ENCODE measurements around the gene LOX.
"Not testable (repeated sequence)": the region's sequence is repeated elsewhere in the genome, so short reads cannot be mapped to it uniquely, and the experiment has no call there.

LOX gene

DNA sequence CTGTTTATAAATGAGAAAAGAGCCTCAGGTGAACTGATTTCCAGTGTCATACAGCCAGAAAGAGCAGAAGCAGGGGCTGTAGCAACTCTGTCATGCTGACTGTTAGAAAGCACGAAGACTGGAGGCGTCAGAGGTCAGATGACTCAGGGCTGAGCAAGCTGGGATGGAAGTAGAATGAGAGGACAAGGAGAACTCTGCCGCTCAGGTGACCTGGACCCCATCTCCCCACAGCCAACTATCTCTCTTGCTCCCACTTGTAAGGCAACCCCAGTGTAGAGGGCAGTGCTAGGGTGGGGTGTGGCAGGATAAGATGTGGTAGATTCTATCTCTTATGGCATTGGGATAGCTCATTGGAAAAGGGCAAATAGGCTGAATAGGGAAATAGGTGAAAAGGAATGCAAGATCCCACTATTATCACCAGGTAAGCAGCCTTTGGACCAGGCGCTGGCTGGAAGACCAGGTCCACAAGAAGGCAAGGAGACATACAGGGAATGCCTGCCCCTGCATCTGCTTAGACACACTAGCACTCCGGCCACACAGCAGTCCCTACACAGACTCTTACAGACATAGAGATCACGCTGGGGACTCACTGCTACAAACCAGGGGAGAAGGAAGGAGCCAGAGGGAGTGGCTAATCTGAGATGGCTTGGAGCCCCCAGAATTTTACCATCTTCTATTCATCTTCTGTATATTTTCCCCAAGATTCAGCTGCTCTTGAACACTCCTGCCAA is 21.2 kb upstream of the LOX start:
- DNase-seq (ENCODE audit: low read depth) = peak; percentile 58

DNA sequence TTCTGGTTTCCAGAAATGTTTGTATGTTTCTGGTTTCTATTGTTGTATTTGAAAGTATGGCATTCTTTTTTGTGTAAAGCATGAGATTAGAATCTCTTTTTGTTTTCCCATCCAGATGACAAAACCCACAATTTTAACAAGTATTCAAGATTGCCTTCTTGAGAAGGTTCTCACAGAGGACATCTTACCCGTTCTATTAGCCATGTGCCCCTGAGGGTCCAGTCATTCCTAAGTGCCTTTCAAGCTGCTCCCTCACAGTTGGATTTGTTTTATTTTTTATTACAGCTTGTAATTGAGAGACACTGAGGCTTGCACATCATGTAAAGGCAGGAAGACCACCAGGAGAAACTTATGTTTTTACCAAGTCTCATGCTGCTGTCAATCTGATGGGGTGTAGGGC is 19.3 kb upstream of the LOX start:
- no peak for DNase-seq (ENCODE audit: low read depth)

DNA sequence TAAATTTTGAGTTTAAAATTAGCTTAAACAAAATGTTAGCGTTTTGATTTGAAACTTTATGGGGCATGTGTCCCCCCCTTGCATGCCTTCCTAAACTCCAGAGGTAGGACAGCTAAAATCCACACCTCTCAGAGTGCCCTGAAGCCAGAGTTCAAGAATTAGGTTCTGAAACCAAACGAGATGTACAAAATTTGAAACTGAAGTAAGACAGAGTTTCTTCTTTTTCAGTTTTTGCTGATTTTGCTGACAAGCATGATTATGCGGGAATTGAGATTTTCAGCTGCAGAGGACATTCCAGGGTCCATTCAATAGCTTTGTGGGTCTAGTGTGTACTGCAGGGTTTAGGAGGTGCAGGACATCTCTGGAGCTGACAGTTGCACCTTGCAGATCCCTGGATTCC is 17.1 kb upstream of the LOX start:
- DNase-seq (ENCODE audit: low read depth) = no peak

DNA sequence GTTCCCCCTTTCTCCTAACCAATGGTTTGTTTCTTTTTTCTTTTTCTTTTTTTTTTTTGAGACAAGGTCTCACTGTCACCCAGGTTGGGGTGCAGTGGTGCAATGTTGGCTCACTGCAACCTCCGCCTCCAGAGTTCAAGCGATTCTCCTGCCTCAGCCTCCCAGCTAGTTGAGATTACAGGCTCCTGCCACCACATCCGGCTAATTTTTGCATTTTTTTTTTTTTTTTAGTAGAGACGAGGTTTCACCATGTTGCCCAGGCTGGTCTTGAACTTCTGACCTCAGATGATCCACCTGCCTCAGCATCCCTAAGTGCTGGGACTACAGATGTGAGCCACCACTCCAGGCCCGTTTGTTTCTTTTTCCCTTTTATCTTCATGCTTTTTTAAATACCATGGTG is 16.2 kb upstream of the LOX start:
- not testable (repeated sequence) for DNase-seq (ENCODE audit: low read depth)

DNA sequence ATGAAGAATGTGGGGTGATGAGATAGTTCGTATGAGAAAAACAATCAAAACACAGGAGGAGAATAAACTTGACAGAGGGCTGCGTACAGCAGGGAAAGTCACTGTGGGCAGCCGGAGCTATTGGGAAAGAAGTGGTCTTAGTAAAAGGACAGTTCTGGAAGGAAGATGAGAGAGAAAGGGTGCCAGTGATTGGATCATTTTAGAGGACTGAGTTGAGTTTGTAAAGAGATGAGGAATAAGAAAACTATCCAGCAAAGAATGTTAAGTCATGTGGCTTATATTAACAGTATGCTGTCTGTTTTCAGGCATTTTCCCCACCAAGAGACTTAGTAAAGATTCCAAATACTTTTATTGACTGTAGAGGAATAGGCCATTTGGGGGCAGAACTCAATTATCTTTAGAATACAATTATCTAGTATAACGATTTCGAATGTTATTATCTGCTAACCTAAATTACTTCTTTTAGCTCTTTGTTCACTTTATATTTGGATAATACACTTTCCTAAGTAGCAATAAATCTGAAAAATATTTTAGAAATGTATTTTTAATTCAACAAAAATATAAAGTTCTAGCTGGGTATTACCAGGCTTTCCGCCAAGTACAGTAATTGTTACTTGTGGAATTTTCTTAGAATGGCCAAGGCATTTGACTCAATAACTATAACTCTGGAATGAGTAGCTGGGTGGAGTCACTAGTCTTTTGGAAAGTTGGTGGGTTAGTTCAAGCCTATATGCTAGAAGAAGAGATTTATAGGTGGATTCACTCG is 15.5 kb upstream of the LOX start:
- DNase-seq (ENCODE audit: low read depth) = peak; percentile 92

DNA sequence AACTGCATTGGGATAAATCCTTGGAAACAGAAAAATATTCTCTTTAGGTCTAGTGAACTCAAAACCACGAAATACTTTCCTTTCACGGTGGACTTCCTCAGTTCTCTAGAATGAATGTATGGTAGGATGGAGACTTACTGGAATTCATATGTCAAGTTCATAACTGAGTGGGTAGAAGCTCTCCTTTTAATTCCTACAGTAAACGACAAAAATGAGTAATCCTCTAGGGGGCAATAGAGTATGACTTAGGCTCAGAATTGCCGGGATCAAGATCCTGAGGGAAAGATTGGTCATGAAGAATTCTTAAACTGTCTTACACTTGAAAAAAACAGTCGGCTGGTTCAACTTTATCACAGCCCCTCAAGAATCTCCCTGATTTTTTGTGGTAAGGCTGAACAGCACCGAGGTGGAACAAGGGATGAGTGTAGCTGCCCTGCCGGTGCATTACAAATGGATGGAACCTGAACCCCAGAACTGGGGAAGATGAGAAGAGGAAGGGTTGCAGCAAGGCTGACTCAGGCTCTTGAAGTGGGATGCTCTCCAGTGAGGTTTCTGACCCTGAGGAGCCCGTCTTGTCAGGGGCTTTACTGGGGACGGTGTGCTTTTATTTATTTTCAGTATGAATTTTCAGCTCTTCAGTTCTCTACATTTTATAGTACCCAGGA is 14.0 kb upstream of the LOX start:
- DNase-seq (ENCODE audit: low read depth) = no peak

DNA sequence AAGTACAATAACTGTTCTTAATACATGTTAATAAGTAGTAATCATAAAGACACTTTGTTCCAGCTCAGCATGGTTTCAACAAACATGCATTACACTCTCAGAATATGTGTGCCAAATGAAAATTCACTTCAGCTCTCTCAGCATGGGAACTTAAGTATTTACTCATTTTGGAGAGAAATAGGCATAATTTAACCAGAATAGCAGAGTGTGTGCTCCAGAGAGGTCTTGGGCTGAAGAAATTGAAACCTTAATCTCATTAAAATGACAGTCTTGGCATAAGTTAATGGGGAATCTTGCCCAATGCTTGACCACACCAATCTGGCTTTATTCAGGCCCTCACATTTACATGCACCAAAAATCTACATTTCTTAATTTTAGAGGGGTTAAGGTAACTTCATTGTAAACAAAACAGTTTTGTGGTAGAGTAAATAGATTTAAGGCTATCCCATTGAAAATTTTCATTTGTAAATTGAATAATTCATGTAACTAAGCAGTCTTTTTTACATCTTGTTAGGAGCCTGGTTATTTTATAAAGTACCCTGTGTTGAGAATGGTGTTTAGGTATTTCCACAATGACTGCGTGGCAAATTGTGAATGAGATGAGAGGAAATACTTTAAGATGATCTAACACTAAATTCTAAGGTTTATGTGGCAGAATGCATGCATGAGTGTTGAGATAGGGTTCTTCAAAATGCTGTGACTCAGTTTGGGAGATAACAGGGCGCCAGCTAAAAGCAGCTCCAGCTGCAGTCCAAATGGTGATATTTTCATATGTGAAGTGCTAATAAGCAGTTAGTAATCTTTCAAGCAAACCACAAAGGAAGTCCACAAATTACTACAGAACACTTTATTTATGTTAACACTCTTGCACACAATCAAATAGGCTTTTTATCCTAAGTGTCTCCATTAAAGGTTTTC is 11.3 kb upstream of the LOX start:
- DNase-seq (ENCODE audit: low read depth) = peak; percentile 52

DNA sequence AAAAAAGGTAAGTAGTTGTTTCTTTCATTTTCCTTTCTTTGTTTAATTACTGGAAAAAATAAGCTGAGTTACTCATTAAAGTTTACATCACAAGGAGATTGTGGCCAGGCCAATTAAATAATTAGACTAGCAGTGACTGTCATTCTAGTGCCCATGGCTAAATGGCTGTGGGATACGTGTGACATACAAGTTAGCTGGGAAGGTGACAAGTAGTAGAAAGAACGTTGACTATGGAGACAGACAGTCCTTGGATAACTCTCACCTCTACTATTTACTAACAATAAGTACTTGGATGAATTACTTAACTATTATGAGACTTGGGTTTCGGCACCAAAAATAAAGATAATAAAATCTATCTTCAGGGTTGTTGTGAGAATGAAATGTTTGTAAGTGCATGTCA is 7.0 kb upstream of the LOX start:
- DNase-seq (ENCODE audit: low read depth) = no peak

DNA sequence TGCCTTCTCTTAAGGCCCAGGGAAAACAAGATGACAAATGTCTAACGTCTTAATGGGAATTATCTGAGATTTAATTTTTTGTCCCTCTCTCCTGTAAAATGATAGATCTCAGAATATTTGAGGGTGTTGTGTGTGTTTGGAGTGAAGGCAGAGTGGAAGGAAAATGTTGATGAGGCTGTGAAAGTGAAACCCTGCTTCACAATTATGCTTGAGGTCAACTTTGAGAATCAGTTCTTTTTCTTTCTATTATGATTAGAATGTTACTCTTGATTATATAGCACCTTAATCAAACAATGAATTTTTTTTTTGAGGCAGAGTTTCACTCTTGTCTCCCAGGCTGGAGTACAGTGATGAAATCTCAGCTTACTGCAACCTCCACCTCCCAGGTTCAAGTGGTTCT is 5.5 kb upstream of the LOX start:
- DNase-seq (ENCODE audit: low read depth) = no peak

DNA sequence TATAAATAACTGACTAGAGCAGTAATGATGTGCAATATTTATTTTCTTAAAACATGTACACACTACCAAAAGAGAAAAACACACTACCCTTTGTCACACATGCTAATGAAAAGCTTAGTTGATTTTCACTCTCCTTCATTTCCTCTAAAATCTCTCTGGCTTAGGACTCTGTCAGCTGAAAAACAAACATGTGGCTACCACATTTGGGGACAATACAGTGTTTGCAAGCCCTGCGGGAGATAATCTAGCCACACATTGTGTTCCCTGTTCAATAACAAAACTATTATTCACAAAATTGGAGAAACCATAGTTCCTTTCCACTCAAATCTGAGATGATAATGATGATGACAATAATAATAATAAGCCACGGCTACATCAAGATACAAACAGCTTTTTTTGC is 3.5 kb upstream of the LOX start:
- DNase-seq (ENCODE audit: low read depth) = no peak

DNA sequence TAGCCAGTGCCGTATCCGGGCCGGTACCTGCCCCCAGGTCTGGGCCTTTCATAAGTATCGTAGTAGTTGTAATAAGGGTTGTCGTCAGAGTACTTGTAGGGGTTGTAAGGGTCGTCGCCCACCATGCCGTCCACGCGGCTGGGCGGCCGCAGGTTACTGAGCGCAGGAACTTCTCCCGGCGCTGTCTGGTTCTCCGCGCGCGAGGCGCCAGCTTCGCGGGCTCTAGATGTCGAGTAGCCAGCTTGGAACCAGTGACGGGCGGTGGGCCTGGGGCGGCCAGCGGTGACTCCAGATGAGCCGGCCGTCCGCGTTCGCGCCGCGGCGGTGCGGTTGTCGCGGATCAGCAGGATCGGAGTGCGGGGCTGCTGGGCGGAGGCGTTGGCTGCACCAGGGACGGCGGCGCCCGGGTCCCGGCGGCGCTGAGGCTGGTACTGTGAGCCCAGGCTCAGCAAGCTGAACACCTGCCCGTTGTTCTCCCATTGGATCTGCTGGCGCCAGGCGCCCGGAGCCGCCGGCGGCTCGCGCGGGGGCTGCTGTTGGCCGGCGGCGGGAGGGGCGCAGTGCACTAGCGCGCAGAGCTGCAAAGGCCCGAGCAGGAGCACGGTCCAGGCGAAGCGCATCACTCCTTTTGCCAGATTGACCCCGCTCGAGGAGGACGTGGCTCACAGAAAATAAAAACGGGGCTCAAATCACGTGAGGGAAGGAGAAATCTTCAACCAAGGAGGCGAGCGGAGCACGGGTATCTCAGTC is 518 bp downstream of the LOX start:
- no peak for DNase-seq (ENCODE audit: low read depth)

DNA sequence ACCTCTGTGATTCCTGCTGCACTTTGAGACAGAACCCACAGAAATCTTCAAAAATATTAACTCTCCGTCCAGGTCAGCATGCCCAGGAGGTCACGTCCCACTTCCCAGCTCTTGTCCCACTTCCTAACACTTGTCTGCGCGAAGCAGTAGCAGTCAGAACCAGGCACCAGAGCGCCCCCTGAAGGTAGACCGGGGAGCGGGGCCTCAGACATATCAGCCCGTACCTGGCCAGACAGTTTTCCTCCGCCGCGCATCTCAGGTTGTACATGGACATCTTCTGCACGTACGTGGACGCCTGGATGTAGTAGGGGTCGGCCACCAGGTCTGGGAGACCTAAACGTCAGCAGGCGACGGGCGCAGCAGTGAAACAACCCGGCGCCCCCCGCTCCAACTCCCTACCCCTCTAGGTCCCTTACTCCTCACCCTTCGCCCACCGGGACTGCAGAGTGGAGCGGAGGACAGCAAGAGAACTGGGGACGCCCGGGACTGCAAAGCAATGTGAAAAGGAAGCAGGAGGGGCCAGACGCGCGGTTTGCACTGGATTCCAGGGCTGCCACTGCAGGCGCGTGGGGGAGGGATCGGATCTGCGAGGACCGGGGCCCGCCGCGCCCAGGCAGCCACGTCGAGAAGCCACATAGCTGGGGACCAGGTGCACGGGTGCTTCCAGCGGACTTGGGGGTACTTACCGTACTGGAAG is 1.2 kb downstream of the LOX start:
- peak; percentile 67 for DNase-seq (ENCODE audit: low read depth)

DNA sequence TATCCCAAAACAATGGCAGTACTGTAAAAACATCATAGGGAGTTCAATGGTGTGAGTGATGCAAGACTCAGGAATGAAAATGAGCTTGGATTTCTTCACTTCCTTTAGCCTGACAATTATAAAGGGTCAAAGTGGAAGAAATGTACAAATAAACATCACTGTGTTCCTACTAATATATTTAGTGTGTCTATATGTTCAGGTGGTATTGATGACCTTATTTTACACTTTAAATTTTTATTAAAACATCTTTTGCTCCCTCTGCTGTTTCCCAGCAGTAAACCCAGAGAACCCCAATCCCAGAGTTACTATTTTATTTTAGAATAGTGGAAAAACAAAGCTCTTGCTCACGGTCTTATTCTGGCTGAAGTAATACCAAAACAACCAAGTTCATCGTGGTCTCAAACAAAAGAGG is 2.0 kb downstream of the LOX start:
- DNase-seq (ENCODE audit: low read depth) = peak; percentile 43

DNA sequence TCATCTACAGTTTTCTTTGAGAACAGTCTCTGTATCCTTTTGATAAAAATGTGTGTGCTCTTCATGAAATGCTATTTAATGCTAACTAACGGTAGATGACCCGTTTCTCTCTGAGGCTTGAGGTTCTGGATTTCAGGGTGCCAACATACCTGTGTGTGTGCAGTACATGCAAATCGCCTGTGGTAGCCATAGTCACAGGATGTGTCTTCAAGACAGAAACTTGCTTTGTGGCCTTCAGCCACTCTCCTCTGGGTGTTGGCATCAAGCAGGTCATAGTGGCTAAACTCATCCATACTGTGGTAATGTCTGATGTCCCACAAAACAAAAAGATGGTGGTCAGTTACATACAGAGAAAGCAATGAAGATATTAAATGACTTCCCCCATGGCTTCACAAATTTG is 4.2 kb downstream of the LOX start:
- DNase-seq (ENCODE audit: low read depth) = no peak

DNA sequence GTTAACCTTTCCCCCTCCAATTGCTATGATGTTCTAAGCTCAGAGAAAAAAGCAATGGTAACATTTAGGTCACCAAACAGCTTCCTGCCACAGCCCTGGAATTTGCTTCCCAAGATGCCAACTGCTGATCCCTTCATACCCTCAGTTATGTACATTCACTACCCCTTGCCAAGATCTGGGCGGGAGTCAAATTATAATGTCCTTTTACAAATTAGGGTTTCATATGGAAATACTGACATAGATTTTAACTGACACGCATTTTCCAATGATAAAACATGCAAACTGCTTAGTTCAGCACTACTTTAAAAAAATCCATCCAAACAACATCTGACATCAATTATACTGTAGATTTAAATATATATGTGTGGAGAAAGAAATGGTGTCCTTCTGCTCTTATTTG is 5.0 kb downstream of the LOX start:
- DNase-seq (ENCODE audit: low read depth) = peak; percentile 28

DNA sequence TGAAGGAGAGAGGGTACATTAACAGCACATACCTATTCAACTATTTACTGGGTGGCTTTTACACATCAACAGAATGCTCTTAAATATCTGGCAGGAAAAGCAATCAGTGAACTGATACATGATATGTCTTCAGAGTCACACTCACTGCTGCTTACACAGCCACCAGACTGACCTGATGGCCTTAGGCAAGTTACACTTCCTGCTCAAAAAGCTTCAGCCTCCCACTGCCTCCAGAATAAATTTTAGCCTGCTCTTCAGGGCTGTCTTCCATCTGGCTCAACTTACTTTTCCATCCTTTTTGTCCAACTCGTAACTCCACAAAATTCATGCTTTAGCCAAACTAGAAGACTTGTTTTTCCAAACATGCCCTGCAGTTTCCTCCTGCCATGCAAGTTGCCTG is 10.7 kb downstream of the LOX start:
- DNase-seq (ENCODE audit: low read depth) = no peak

DNA sequence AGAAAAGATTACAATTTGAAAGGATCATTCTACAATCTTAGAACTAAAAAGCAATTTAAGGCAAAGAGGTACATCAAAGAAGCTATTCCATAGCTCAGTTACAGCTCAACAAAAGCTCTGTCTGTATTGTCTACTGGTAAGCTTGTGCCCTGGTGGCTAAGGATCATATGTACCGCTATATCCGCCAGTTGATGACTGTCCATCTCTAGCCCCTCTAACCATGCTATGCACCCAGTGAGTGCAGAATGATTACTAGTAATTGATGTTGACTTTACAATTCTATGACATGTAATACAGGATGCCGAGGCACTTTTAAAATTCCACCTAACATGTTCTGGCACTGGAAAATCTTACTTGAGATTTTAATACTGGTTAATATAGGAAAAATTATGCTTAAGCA is 13.1 kb downstream of the LOX start:
- no peak for DNase-seq (ENCODE audit: low read depth)

DNA sequence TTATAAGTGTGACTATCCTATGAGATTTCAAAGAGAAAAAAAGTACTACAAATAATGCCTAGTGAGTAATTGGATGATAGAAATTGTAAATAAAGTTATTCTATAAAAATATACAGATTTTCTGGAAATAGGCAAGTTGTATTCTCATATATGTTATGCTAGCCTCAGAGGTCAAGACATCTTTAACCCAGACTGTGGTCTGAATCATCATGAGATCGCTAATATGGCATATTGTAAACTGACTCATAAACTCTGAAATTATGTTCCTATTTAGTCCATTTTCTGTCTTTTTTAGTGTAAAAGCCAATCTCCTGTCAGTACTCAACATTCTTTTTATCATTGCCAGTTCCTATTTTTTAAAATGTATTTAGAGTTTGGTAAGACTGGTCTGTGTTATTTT is 14.2 kb downstream of the LOX start:
- no peak for DNase-seq (ENCODE audit: low read depth)

DNA sequence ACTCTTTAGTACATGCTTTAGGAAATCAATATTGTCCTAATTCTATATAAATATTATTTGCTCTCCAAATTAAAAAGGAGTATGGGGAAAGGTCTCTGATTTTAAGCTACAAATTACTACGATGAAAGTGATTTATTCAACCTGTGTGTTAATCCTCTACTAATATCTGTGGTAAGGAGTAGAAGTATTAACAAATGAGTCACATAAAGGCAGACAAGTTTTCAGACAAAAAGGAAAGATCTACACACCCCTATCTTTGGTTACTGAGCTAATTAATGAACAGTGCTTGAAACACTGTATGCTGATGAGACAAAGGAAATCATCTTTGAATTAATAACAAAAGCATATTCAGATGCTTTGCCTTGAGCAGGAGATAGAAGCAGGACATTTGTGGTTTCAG is 15.9 kb downstream of the LOX start:
- no peak for DNase-seq (ENCODE audit: low read depth)

DNA sequence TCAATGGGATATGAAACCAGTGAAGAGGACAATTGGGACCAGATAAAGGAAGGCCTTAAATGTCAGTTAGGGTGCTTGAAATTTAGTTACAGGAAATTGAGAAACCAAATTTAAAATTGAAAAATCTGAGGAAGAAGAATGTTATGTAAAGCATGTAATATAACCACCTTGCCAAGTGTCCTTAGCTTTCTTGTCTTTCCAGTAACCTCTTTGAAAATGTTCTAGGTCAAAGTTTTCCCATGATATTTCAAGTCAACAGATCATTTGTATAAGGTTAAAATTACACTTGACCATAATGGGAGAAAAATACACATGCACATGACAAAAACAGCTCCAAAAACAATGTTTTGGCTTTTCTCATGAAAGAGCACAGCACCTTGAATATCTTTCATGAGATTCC is 21.1 kb downstream of the LOX start:
- peak; percentile 62 for DNase-seq (ENCODE audit: low read depth)

DNA sequence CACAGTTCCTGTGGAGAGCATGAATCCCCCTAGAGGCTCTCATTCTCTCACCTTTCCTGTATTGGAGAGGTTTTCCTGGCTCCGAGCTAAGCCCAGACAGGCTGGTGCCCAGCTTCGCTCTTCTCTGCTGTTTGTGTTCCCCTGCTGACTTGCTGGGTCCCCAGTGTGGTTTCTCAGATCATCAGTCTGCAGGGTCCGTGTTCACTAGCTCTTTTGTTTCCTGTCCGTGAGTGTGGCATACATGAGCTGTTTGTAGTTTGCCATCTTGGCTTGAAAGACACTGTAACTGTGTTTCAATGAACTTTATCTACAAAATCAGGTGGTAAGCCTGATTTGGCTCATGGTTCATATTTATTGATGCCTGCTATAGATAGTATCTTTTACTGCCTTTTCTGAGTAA is 23.8 kb downstream of the LOX start:
- DNase-seq (ENCODE audit: low read depth) = no peak

All from fibroblast of gingiva (primary cell).